Muscle of leg (tissue), 11 donors: ENCODE data around the gene KLF6. TPM values are rescaled to one million over a fixed set of nuclear protein-coding genes. Genes with fewer than 3 reads are reported as not detected.
A peak's percentile ranks its signal among the peaks of the same experiment; 100 is the strongest.

ENCODE experiments used
- DNase-seq: peaks from one replicate; pipeline ENCODE4 v3.0.0; 2013
- H3K27ac ChIP-seq: one replicate; pipeline ENCODE4 v1.5.1; 2013; ENCODE audit warnings: mild to moderate bottlenecking, low read length, control low read depth
- H3K27me3 ChIP-seq: one replicate; pipeline ENCODE4 v1.6.1; 2013; ENCODE audit warnings: low read length; ENCODE audit not compliant: control insufficient read depth, insufficient read depth
- H3K36me3 ChIP-seq: one replicate; pipeline ENCODE4 v1.6.1; 2013; ENCODE audit warnings: low read length; ENCODE audit not compliant: control insufficient read depth, insufficient read depth
- H3K4me1 ChIP-seq: one replicate; pipeline ENCODE4 v1.6.1; 2013; ENCODE audit warnings: low read length; ENCODE audit not compliant: control insufficient read depth, insufficient read depth
- H3K4me3 ChIP-seq: one replicate; pipeline ENCODE4 v1.5.1; 2013; ENCODE audit warnings: low read length, control low read depth
- H3K9me3 ChIP-seq: replicated peaks from 2 replicates; pipeline ENCODE4 v1.6.1; 2013; ENCODE audit warnings: low read depth, low read length; ENCODE audit not compliant: control insufficient read depth
- WGBS: methylation state at CpG from one replicate; pipeline ENCODE4 v1.1.5; 2013; ENCODE audit warnings: missing lambda C conversion rate; ENCODE audit not compliant: insufficient coverage; 5-methylcytosine and 5-hydroxymethylcytosine counted together
- polyA plus RNA-seq, 8 donors: library from polyadenylated mRNA; unstranded; fragments of 120-200 nt; gene quantifications; one replicate each; pipeline versions ENCODE4 v1.2.1 to v1.2.3, GENCODE V29; 2013; ENCODE audit warnings: inconsistent platforms in 1 of 8, low replicate concordance in 1 of 8; ENCODE audit not compliant: insufficient read length in 8 of 8, insufficient read depth in 1 of 8
- total RNA-seq: library from RNA; stranded (reverse); fragments of 120-200 nt; gene quantifications from one replicate; pipeline ENCODE4 v1.2.4, GENCODE V29; 2013

KLF6 gene
- total and polyA plus RNA-seq, 9 donors = 40.7 to 139 (median 85.4) TPM

DNA sequence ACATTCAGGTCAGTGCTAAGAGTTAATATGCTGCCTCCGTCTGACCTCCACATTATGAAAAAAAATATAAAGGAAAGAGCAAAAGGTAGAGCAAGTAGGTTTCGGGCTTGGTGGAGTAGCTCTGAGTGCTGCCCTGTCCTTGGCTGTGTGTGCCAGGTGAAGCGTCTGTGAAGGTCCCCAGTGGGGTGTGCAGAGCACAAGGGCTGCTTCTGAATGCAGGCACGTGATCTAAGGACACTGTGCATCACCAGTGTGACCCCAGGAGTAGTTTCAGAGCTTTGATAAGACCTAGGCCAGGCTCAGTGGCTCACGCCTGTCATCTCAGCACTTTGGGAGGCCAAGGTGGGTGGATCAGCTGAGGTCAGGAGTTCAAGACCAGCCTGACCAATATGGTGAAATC, 36.0 kb downstream of the KLF6 start:
- Histone ChIP-seq H3K27me3 (no peaks in the 10 kb centered on the region), H3K9me3 (no peaks in the 10 kb centered on the region), H3K4me3 (no peak overlapping the region), H3K36me3 (no peaks in the 10 kb centered on the region), H3K4me1 (peaks cover 27% of the 10 kb centered on the region), H3K27ac (no peak overlapping the region)
- 90% methylated on average over 4 of the region's 5 CpGs for WGBS
- no peak for DNase-seq

DNA sequence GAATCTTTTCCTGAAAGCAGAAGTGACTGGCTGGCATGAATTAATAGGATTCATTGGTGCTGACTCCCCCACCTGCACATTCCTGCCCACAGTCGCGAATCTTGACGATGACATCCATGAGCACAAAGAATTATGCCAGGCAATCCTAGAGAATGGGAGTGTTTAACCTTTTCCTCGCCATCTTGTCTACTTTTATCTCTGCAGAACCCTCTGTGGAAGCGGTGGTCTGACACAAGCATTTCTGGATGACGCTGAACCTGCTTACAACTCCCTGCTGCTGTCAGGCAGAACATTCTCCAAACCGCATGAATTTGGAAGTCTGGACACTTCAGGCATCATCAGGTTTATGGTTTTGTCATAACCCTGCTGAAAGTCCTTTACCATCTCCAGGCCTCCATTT, 36.5 kb downstream of the KLF6 start:
- H3K27me3 ChIP-seq = no peaks in the 10 kb centered on the region
- 96% methylated on average over 3 of the region's 7 CpGs for WGBS
- no peaks in the 10 kb centered on the region for H3K36me3 ChIP-seq
- H3K27ac ChIP-seq = peak overlapping the region; percentile 29
- peaks cover 27% of the 10 kb centered on the region for H3K4me1 ChIP-seq
- no peak for DNase-seq
- no peak overlapping the region for H3K4me3 ChIP-seq
- H3K9me3 ChIP-seq = no peaks in the 10 kb centered on the region

DNA sequence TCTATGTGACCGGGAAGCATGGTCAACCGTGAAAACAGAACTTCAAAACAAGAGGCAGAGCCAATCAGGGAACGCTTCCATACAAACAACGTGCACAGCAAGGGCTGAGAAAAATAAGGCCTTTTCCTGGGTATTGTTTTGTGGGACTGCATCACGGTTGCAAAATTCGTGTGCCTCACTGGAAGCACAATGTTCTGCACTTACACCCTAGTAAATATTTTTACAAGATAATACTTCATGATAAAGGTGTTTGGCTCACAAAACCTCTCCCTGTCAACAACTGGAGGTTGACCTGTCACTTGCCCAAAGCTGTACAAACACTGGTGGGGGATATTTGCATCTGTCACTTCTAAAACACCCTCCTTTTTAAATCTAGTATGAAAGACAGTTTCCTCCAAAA, 37.0 kb downstream of the KLF6 start:
- no peak overlapping the region for H3K4me3 ChIP-seq
- H3K36me3 ChIP-seq = no peaks in the 10 kb centered on the region
- 100% methylated on average over 1 of the region's 6 CpGs for WGBS
- peaks cover 27% of the 10 kb centered on the region for H3K4me1 ChIP-seq
- DNase-seq = no peak
- no peaks in the 10 kb centered on the region for H3K27me3 ChIP-seq
- no peaks in the 10 kb centered on the region for H3K9me3 ChIP-seq
- peak overlapping the region; percentile 69 for H3K27ac ChIP-seq

DNA sequence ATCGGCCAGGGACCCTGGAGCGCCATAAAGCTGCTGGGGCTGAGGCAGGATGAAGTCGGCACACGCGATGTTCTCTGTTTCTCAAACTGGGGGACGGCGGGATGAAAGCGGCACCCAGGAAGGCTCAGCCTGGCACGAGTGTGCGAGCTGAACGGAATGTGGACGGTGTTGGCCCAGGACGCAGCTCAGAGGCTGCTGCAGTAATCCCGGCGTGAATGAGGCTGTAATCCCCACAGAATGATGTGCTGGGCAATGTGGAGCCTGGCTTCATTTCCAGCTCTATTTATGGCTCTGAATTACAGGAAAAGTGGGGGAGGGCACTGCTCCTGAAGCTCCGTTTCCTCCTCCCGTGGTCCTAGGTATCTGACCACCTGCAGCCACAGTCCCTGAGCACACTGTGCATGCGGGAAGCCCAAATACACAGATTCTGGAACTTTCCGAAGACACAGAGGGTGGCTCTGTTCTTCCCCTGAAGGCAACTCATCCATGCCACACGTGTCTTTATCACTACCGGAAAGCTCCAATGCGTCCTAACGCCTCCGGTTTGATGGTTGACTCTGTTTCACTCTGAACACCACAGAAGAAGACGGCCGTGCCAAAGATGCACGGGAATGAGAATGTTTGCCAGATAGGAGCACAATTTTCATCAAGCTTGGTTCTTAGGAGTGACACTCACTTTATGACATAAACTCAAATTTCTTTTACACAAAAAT, 37.6 kb downstream of the KLF6 start:
- no peaks in the 10 kb centered on the region for H3K27me3 ChIP-seq
- H3K36me3 ChIP-seq = no peaks in the 10 kb centered on the region
- 64% methylated on average over 24 of the region's 27 CpGs for WGBS
- H3K4me1 ChIP-seq = peaks cover 27% of the 10 kb centered on the region
- H3K9me3 ChIP-seq = no peaks in the 10 kb centered on the region
- no peak overlapping the region for H3K4me3 ChIP-seq
- H3K27ac ChIP-seq = peak overlapping the region; percentile 69
- peak; percentile 40 for DNase-seq

DNA sequence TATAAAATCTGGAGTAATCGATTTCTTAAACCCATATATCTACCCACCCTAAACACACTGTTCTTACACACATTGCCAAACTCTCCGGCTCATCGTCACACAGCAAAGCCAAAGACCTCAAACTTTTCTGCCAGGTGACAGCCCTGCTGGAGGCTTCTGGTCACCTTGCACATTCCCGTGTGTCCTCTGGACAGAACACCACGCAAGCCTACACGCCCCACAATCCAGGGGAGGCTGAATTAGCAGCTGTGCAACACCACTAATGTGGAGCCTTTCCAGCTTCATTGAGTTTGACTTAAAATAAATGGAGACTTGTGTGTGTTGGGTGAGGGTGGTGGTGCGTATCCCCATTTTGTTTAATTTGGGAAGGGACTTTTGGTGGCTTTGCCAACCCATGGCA, 38.4 kb downstream of the KLF6 start:
- Histone ChIP-seq H3K4me1 (peaks cover 27% of the 10 kb centered on the region), H3K27me3 (no peaks in the 10 kb centered on the region), H3K9me3 (no peaks in the 10 kb centered on the region), H3K36me3 (no peaks in the 10 kb centered on the region), H3K27ac (peak overlapping the region; percentile 69), H3K4me3 (no peak overlapping the region)
- no peak for DNase-seq
- WGBS = 92% methylated on average over 6 of the region's 7 CpGs

DNA sequence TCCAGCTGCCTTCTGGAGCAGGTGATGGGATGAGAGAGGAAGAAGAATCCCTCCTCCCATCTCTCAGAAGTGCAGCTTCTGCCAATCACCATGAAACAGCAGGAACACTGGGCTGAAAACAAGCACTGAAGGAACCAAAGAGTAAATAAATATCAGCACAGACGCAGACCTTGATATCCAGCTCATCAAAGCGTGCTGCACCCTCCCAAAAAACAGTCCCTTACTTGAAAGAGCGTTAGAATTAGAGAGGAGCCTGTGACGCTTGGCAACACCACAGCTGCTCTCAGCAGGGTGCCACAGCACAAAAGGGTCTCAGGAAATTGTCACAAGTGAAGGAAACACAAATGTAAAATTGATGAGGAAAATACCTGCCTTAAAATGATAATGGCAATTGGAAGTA, 39.5 kb downstream of the KLF6 start:
- no peak overlapping the region for H3K27ac ChIP-seq
- H3K36me3 ChIP-seq = no peaks in the 10 kb centered on the region
- WGBS = 60% methylated on average over 4 of the region's 4 CpGs
- no peaks in the 10 kb centered on the region for H3K27me3 ChIP-seq
- H3K4me3 ChIP-seq = no peak overlapping the region
- H3K9me3 ChIP-seq = no peaks in the 10 kb centered on the region
- H3K4me1 ChIP-seq = peaks cover 24% of the 10 kb centered on the region
- no peak for DNase-seq

DNA sequence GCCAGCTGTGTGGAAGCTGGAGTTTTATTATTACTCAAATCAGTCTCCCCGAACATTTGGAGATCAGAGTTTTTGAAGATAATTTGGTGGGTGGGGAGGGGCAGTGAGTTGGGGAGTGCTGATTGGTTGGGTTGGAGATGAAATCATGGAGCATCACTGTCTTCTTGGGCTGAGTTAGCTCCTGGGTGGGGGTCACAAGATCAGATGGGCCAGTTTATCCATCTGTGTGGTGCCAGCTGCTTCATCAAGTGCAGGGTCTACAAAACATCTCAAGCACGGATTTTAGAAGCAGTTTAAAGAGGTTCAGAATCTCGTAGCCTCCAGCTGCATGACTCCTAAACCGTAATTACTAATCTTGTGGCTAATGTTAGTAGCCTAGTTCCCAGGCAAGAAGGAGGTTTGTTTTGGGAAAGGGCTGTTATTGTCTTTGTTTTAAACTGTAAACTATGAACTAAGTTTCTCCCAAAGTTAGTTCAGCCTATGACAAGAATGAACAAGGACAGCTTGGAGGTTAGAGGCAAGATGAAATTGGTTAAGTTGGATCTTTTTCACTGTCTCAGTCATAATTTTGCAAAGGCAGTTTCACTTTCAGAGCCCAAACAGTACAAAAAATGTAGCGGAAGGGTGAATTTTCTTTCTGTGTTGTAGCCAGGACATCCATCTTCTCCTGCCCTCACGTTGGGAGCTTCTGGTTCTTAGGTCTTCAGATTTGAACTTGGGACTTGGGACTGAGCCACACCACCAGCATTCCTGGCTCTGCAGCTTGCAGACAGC, 43.1 kb downstream of the KLF6 start:
- peaks cover under 1% of the 10 kb centered on the region for H3K4me1 ChIP-seq
- 95% methylated on average over 3 of the region's 6 CpGs for WGBS
- no peaks in the 10 kb centered on the region for H3K36me3 ChIP-seq
- H3K27ac ChIP-seq = no peak overlapping the region
- no peaks in the 10 kb centered on the region for H3K9me3 ChIP-seq
- no peaks in the 10 kb centered on the region for H3K27me3 ChIP-seq
- no peak overlapping the region for H3K4me3 ChIP-seq
- no peak for DNase-seq

DNA sequence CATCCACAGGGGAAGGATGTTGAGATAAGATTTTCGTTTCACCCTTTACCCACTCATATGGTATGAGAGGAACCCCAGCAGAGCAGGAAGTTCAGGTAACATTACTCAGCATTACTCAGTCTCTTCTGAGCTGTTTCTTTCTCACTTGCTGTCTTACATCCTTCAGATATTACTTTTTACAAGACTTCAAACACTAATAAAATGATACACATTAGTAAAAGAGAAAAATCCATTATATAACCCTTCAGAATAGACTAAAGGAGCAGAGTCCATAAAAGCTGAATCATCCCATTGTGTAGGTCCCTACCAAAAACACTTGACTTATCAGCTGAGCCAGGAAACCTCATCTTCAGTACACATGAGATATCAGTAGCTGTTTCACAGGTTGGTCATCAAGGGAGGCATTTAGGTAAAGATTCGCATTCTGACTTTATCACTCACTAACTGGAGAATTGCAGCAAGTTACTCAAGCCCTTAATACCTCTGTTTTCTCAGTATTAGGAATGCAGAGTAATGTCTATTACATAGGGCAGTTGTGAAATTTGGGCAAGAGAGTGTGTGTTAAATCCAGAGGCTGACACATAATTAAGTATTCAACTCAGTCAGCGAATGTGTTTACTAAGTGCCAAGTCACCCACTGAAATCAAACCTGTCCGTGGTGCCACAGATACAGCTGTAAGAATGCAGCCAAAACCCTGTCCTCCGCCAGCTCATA, 44.7 kb downstream of the KLF6 start:
- Histone ChIP-seq H3K27ac (no peak overlapping the region), H3K27me3 (no peaks in the 10 kb centered on the region), H3K4me3 (no peak overlapping the region), H3K4me1 (peaks cover 2% of the 10 kb centered on the region), H3K9me3 (no peaks in the 10 kb centered on the region), H3K36me3 (no peaks in the 10 kb centered on the region)
- DNase-seq = no peak
- no CpG with 5 or more reads among the region's 5 CpGs for WGBS

DNA sequence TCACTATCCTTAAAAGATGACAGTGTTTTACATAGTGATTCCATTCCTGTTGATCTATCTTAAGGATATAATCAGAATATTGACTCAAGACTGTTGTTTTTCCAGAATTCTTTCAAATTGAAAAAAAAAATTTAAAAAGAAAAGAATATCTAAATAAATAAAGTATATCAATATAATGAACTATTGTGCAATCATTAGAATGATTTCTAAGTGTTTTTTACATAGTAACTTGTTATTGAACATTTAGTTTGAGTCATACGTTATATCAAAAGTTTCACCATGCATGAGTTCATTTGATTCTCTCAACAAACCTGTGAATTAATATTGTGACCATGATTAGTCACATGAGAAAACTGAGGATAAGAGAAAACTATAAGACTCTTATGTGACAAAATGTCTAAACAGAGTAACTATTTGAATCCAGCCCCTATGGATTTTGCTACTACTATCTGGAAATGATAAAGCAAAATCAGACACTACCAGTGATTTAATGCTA, 46.1 kb downstream of the KLF6 start:
- Histone ChIP-seq H3K4me1 (peaks cover 2% of the 10 kb centered on the region), H3K9me3 (no peaks in the 10 kb centered on the region), H3K4me3 (no peak overlapping the region), H3K36me3 (no peaks in the 10 kb centered on the region), H3K27ac (no peak overlapping the region), H3K27me3 (no peaks in the 10 kb centered on the region)
- WGBS = no CpG with 5 or more reads among the region's 1 CpG
- no peak for DNase-seq

DNA sequence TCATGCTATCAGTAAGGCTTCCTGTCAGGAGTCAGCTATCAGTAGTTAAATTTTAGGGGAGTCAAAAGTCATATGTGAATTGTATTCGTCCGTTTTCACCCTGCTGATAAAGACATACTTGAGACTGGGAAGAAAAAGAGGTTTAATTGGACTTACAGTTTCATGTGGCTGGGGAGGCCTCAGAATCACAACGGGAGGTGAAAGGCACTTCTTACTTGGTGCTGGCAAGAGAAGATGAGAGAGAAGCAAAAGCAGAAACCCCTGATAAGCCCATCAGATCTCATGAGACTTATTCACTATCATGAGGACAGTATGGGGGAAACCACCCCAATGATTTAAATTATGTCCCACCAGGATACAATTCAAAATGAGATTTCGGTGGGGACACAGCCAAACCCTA, 47.1 kb downstream of the KLF6 start:
- no peak overlapping the region for H3K27ac ChIP-seq
- peaks cover 2% of the 10 kb centered on the region for H3K4me1 ChIP-seq
- no peaks in the 10 kb centered on the region for H3K9me3 ChIP-seq
- no peaks in the 10 kb centered on the region for H3K27me3 ChIP-seq
- no peak overlapping the region for H3K4me3 ChIP-seq
- 79% methylated on average over 2 of the region's 4 CpGs for WGBS
- H3K36me3 ChIP-seq = no peaks in the 10 kb centered on the region
- no peak for DNase-seq
